Left kidney (tissue), 8 donors: Measurements from ENCODE around the gene OR9I1. TPM values are rescaled to one million over a fixed set of nuclear protein-coding genes. Genes with fewer than 3 reads are reported as not detected.

Experiments used
- DNase-seq: peaks from one replicate; pipeline ENCODE4 v3.0.0-alpha.2; 2013
- long read RNA-seq, 8 donors: transcript quantifications; one replicate each; lab custom pipeline, GENCODE V29; 2026
- polyA plus RNA-seq: library from polyadenylated mRNA; unstranded; fragments of 120-200 nt; gene quantifications from one replicate; pipeline ENCODE4 v1.2.1, GENCODE V29; 2013; ENCODE audit not compliant: insufficient read length

Gene OR9I1, protein sequence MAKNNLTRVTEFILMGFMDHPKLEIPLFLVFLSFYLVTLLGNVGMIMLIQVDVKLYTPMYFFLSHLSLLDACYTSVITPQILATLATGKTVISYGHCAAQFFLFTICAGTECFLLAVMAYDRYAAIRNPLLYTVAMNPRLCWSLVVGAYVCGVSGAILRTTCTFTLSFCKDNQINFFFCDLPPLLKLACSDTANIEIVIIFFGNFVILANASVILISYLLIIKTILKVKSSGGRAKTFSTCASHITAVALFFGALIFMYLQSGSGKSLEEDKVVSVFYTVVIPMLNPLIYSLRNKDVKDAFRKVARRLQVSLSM
- polyA plus RNA-seq: not detected
- long read RNA-seq, donor 1: 0 reads
- long read RNA-seq, donor 2: 0 reads
- long read RNA-seq, donor 3: 0 reads
- long read RNA-seq, donor 4: 0 reads
- long read RNA-seq, donor 5: 0 reads
- long read RNA-seq, donor 6: 0 reads
- long read RNA-seq, donor 7: 0 reads
- long read RNA-seq, donor 8: 0 reads

DNA sequence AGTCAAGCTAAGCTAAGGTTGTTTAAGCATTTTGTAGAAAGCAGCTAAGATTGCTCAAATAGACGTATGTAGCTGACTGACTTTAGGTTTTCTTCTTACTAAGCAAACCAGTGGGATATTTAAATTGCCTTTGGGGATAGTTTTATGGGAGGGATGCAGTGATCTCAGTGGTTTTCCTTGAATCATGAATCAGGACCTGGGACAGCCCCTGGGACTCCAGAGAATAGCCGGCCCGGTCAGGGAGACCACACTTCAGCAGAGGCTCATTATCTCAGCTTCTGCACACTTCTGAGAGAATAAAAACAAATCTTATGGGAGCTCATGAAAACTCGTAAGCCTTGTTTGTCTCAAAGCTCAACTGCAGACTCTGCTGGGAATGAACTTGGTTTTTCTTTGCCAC, at the start of gene OR9I1:
TSS of gene OR9I1 (minus strand) at position 62 of the 400 bp plus-strand sequence. CDS start 6,086 bp downstream, outside the sequence.
- DNase-seq: no peak

DNA sequence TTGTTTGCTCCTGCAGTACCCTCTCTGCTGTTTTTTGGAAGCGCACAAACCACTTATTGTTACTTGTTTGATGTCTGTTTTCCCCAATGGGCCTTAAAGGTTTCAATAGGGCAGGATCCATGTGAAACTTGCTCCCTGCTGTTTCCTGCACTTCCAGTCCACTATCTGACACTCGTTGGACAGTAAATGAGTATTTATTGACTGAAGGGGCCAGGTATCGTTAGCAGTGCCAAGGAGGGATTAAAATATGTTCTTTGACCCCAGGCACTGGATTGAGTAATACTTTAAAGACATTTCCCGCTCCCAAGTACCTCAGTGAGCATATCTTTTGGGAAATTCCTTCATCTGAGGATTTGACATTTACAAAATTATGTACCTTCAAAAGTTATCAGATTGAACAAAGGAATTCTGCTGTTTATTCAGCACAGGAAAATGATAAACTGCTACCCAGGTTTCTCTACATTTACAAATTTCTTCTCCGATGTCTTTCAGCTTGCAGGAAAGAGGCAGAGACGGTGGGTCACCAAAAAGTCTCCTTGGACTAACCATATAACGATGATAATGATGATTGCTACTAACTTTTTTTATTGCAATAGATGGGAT, 40.3 kb upstream of the OR9I1 start:
- no peak for DNase-seq

DNA sequence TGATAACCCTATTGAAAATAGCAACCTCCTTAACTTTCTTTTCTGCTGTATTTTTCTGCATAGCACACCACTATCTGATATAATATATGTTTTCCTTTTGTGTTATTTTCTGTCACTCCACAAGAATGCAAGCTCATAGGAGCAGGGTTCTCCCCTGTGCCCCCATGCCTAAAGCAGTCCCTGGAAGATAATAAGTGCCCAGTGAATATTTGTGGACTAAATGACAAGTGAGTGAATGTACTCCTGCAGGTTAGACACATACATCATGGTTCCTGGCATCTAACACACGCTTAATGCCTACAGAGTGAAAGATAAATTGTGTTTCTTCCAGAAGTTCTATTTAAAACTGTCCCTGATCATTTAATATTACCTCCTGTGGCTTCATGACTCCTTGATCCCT, 39.7 kb upstream of the OR9I1 start:
- DNase-seq: no peak

DNA sequence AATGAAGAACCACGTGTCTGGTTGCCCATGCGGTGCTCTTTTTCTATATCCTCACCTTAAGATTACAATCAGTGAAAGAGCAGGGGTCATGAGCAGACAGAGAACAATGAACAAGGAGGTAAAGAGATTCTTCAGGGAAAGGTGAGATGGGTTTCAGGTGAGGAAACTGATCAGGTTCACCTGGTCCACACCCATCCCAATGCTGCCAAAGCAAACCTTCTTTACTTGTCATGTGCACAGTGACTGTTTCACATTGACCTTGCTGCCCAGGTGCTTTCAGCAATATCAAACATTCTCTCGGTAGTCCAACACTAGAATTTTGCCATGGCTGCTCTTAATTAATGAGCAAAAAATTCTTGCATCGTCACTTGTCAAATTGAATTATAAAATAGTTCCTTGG, 39.1 kb upstream of the OR9I1 start:
- no peak for DNase-seq

DNA sequence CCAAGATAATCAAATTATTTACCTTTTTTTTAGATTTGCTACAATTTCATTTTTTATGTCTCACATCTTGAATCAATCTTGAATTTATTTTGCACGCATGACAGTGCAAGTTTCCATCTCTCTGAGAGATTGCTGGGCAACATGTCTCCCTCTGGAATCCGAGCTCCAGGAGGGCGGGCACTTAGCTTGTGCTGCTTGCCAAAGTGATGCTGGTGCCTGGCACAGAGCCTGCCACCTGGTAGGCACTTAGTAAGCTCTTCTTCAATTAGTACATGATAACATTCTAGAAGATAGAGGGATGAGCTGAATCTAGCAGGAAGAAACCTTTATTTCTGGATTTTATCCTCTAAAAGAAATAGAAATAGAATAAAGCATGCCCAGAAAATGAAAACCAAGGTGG, 27.5 kb upstream of the OR9I1 start:
- no peak for DNase-seq

DNA sequence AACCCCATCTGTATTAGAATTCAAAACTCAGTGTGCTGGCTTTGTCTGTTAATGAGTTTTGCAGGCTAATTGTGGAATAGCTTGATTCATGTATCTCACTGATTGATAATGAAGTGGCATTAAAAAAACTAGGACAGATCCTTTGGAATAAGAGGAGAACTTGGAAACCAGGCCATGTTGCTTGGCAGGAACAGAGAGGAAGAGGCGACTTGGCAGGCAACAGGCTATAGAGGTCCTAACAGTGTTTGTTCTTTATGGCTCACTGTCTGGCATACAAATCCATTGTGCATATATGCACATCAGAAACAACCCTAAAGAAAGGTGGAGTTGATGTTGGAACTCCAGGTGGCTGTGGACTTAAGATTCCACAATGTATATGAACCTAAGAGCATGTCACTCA, 17.4 kb upstream of the OR9I1 start:
- DNase-seq: no peak

DNA sequence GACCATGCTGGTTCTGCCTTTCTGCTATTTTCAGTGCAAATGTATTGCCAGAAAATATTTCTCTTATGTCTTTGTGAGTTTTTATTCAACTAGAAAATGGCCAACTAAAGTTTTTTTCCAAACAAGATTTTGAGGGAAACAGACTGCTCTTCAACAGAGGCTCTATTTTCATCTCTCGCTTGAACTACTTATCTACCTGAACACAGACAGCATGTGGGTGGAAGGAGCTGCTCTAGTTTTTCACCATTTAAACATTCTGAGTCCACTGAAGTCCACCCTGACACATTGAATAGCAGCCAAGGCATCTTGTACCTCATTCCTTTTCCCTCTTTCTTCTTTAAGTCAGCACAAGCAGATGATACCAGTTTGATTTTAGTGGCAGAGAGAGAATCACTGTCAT, 9.8 kb upstream of the OR9I1 start:
- no peak for DNase-seq

DNA sequence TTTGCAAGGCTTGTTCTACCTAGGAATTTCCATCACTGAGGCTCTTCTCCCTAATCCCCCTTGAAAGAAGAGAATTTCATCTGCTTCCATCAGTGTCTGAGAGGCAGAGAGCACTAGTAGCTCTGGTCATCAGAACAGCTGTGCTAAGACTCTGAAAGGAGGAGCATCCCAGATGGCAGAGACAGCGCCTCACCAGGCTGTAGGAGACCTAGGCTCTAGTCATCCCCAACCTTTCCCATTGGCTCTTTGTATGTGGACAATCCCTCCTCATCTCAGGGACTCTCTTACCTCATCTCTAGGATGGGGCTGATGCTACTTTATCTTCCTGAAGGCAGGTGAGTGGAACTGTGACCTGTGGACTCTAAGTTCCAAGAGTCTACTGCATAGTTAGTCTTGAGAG, 8.8 kb upstream of the OR9I1 start:
- DNase-seq: no peak

DNA sequence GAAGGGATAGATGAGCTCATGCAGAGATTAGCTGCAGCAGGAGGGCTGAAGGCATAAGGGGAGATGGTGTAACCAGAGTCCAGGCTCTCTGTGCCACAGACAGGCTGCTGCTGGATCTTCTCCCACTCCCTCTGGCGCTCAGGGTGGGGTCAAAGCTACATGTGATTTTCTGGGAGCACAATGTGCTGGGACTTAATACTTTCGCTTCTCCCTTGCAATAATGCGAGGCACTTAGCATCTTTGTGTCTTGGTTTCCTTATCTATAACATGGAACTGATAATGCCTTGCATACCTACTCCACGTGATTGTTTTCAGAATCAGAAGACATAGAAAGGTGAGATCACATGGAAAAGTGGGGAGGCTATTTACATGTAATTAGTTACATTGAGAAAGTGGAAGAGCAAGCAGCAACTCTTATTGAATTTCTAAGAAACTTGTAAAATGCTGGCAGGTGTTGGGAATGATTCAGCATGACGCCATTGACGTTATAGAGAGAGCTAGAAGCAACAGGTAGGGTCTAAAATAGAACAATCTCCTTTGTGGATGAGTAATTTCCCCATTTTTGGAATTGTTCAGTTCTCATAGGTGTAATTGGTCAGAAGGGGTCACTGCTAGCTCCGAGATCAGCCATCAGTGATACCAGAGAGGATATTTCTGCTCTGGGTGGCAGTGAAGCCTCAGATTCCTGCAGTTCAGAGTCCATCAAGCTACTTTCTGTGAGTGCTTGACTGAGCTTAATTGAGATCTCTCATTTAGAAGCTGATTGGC, 8.2 kb upstream of the OR9I1 start:
- DNase-seq: no peak

DNA sequence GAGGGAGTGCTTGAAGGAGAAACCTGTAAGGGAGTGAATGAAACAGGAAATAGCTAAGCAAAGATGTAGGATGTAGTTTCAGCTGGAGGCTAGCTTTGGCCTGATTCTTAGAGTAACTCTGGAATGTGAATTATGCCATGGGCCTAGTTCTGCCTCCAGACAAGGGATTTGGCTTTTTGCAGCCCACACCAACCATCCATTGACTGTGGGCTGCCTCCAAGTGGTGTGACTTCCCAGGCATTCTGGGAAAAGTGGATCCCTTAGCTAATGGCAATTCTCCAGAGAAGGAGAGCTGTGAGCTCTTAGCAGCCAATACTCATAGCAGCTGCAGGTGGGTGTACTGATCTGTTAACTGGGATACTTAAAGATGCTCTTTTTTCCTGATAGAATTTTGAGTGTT, 2.0 kb upstream of the OR9I1 start:
- no peak for DNase-seq

DNA sequence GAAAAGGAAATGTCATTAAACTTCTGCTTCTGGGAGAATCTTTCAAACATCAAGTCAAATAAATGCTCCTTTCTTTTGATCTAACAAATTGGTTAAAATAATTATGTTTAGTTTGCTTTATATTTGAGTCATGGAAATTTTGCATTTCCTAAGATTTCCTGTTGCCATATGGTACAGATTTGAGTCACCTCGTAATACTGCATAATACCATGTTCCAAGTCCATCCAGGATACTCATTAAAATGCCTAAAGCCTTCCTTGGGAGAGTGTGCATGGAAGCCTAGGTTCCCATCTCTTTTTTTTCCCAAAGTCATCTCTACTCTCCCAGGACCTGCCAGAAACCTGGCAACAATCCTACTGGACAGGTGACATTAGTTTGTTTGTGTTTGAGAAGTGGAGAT, 4.2 kb downstream of the OR9I1 start:
- no peak for DNase-seq

DNA sequence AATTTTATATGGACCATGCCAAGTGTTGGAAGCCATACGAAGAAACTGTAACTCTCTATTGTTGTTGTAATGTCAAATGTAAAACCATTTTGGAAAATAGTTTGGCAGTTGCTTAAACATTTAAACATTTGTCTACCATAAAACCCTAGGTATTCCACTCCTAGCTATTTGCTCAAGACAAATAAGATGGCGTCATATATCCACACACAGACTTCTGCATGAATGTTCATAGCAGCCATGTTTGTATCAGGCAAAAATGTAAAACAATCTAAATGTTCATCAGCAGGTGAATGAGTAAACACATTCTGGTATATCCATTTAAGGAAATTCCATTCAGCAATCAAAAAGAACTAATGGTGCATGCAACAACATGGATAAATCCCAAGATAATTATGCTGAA, 27.9 kb downstream of the OR9I1 start:
- no peak for DNase-seq

DNA sequence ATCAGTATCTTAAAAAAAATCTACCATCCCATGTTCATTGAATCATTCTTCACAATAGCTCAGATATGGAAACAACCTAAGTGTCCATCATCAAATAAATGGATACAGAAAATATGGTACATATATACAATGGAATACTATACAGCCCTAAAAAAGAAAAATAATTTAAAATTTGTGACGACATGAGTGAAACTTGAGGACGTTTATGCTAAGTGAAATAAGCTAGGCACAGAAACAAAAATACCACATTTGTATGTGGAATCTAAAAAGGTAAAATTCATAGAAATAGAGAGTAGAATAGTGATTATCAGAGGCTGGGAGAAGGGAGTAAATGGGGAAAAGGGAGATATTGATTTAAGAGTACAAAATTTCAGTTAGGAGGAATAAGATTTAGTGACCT, 38.8 kb downstream of the OR9I1 start:
- no peak for DNase-seq

DNA sequence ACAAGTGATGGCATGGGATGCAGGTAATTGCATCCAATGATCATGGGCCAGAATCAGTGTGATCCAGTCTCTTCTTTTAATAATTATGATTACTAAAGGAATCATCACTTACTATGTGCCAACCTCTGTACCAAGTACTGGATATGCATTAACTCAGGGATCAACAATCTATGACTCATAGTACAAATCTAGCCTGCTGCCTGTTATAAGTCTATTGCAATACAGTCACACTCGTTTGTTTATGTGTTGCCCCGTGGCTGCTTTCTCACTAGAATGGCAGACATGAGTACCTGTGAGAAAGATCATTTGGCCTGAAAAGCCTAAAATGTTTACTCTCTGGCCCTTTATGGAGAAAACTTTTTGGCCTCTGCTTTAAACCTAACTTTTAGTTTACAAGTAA, 49.5 kb downstream of the OR9I1 start:
- no peak for DNase-seq

DNA sequence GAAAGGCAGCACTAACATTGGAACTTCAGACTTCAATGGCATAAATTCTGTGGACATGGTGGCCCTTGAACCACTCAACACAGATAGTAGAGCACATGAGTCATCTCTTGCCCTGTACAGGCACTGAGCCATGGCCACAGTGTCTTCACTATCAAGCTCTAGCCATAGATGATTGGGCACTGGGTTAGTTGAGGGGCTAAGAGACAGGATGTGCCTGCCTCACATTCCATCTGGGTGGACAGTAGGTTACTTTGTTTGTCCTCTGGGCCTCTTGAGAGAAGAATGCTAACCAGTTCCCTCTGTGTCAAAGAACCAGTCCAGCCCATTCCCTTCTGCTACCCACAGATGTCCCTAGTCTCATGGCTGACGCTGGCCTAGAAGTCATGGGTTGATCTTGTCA, 54.7 kb downstream of the OR9I1 start:
- DNase-seq: no peak

DNA sequence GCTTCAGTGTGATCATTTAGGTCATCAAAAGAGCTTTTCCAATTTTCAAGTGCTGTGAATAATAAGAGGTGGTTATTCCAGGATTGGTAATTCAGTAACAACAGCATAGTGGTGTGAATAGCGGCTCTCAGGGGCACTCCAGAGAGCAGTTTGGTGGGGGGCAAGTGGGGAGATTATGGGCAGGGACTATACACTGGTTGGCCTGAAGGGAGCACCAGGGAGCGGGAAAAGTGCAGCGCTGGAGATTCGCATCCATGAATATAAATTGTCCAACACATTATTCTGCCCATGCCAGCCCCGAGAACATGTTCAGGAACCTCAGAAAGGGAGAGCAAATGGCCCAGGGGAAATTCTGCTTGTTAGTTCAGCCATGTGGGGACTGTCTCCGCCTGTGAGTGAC, 56.7 kb downstream of the OR9I1 start:
- DNase-seq: no peak

DNA sequence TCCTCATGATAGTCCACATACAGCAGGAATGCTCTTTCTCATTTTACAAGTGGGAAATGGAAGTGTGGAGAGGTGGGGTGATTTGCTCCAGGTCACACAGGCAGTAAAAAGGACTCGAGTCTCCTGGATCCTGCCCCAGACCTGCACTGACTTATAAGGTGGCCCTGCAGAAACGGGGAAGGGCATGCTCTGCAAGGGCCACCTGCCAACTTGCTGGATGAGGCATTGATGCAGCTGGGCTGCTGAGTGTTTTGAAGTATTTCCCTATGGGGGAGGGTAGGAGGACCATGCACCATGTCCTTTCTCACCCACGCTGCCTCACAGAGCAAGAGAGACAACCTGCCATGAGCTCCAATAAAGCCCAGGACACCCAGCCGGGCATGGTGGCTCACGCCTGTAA, 57.6 kb downstream of the OR9I1 start:
- no peak for DNase-seq

Other genes starting within 250 kb of the OR9I1 start
- gene OR9Q1, start 101.6 kb downstream of the OR9I1 start, polyA plus RNA-seq: not detected
- not detected for gene OR6Q1, start 94.6 kb downstream of the OR9I1 start, polyA plus RNA-seq
- not detected for gene OR9Q2, start 63.5 kb upstream of the OR9I1 start, polyA plus RNA-seq
- gene OR1S2, start 78.6 kb upstream of the OR9I1 start, polyA plus RNA-seq: not detected
- not detected for gene OR1S1, start 87.2 kb upstream of the OR9I1 start, polyA plus RNA-seq
- not detected for gene OR10Q1, start 103.4 kb upstream of the OR9I1 start, polyA plus RNA-seq
- not detected for gene OR10W1, start 142.7 kb upstream of the OR9I1 start, polyA plus RNA-seq
- not detected for gene OR5B17, start 233.5 kb upstream of the OR9I1 start, polyA plus RNA-seq